ENCODE results near the gene PLAC8. TPM values are rescaled to one million over a fixed set of nuclear protein-coding genes. Genes with fewer than 3 reads are reported as not detected.

Gene PLAC8
- total RNA-seq, 1 experiment from 2014 or later: 6.3 TPM

DNA sequence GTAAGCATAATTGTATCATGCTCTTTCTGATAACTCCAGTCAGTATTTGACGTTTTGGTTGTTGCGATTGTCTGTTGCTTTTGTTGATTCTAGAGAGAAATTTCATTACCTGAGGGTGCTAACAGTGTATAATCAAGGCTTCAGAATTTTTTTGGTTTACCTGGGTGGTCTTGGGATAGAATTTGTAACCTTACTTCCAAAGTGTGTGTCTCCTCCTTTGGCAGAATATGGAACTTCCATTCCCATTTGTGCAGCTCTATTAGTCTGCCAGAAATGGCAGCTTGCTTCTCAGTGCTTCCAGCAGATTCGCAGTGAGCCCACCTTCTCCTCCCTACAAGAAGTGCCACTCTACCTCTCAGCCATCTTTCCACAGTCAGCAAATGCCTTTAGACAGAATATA is 74.3 kb downstream of the PLAC8 start:
- Mint-ChIP-seq H3K36me3 (ENCODE audit: insufficient read depth, unreplicated experiment) (peaks cover 15% of the 10 kb centered on the region), H3K4me1 (ENCODE audit: low read depth, unreplicated experiment) (no peaks in the 10 kb centered on the region)
- no TSS peak for BruUV-seq (replicated peaks)

More for the DNA sequence above, 74.3 kb downstream of the PLAC8 start:
- Mint-ChIP-seq H3K27ac (ENCODE audit: unreplicated experiment) (no peak overlapping the region), H3K27me3 (ENCODE audit: unreplicated experiment) (no peaks in the 10 kb centered on the region), H3K9me3 (ENCODE audit: low read depth, unreplicated experiment) (no peaks in the 10 kb centered on the region), H3K4me3 (ENCODE audit: low read depth, unreplicated experiment) (no peak overlapping the region)
- DNase-seq: no peak
- TF ChIP-seq, protein P1, sequence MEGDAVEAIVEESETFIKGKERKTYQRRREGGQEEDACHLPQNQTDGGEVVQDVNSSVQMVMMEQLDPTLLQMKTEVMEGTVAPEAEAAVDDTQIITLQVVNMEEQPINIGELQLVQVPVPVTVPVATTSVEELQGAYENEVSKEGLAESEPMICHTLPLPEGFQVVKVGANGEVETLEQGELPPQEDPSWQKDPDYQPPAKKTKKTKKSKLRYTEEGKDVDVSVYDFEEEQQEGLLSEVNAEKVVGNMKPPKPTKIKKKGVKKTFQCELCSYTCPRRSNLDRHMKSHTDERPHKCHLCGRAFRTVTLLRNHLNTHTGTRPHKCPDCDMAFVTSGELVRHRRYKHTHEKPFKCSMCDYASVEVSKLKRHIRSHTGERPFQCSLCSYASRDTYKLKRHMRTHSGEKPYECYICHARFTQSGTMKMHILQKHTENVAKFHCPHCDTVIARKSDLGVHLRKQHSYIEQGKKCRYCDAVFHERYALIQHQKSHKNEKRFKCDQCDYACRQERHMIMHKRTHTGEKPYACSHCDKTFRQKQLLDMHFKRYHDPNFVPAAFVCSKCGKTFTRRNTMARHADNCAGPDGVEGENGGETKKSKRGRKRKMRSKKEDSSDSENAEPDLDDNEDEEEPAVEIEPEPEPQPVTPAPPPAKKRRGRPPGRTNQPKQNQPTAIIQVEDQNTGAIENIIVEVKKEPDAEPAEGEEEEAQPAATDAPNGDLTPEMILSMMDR (IDR thresholded peaks at IDR 0.05; ENCODE audit: unreplicated experiment): no peak
- CTCF ChIA-PET: no interaction called here
- intact Hi-C loops (cut with micrococcal nuclease; ENCODE audit: unreplicated experiment): no loop called here

Other genes with a start within 250 kb of the PLAC8 start
- gene SEC31A, start 223.6 kb downstream of the PLAC8 start, total RNA-seq (2022): 106 and 108 TPM in 2 replicates
- 4.7 and 7.2 TPM in 2 replicates for gene THAP9, start 214.0 kb downstream of the PLAC8 start, total RNA-seq (2022)
- gene LIN54, start 103.9 kb downstream of the PLAC8 start, total RNA-seq (2022): 16.3 and 16.4 TPM in 2 replicates
- 21.0 and 21.7 TPM in 2 replicates for gene COPS4, start 79.5 kb downstream of the PLAC8 start, total RNA-seq (2022)
- 15.5 and 16.3 TPM in 2 replicates for gene COQ2, start 170.1 kb upstream of the PLAC8 start, total RNA-seq (2022)
- gene HPSE, start 220.1 kb upstream of the PLAC8 start, total RNA-seq (2022): 5.1 and 5.2 TPM in 2 replicates

All from Calu3 (cell line).